ENCODE measurements around the gene C1QC. TPM values are rescaled to one million over a fixed set of nuclear protein-coding genes. Genes with fewer than 3 reads are reported as not detected.

C1QC gene
- total RNA-seq, 1 experiment from 2014 or later = 0.59 TPM

GRCh38 chr1:22628698-22629444, 14.6 kb upstream of the C1QC start (continued):
- no peak for TF ChIP-seq ZBTB33 (IDR thresholded peaks at IDR 0.05; ENCODE audit: extremely low read depth, insufficient replicate concordance, low read length)
- no peak for TF ChIP-seq POLR2AphosphoS5 (IDR thresholded peaks at IDR 0.05; ENCODE audit: low read depth, low read length)
- TF ChIP-seq MAX (IDR thresholded peaks at IDR 0.05) = no peak
- TF ChIP-seq SRF (IDR thresholded peaks at IDR 0.05; ENCODE audit: low read depth) = no peak
- no peak for TF ChIP-seq CBX3 (IDR thresholded peaks at IDR 0.05; ENCODE audit: low read depth)
- TF ChIP-seq SP1 (IDR thresholded peaks at IDR 0.05; ENCODE audit: low read depth) = no peak
- no peak for TF ChIP-seq SIN3A (IDR thresholded peaks at IDR 0.05; ENCODE audit: low read depth)

- Histone ChIP-seq H3K27me3 (ENCODE audit: insufficient read depth, low read length) (peaks cover 21% of the 10 kb centered on the region; the same call in 1 of the 2 replicates), H3K79me2 (ENCODE audit: insufficient read depth, low read length) (no peaks in the 10 kb centered on the region), H3K4me2 (ENCODE audit: low read length) (no peak overlapping the region), H2AFZ (ENCODE audit: low read depth, low read length, poor library complexity, severe bottlenecking) (no peak overlapping the region), H3K4me3 (replicated peaks in 1 of 2; ENCODE audit: low read depth in 1 of 2, low read length in 2 of 2) (no peak overlapping the region), H3K27ac (ENCODE audit: low read depth, low read length) (no peak overlapping the region), H3K9me3 (ENCODE audit: control insufficient read depth in 1 of 2, insufficient read depth in 1 of 2, low read depth in 1 of 2, low read length in 2 of 2) (no peaks in the 10 kb centered on the region), H3K9ac (ENCODE audit: low read length) (no peak overlapping the region), H4K20me1 (ENCODE audit: insufficient read depth) (no peaks in the 10 kb centered on the region), H3K4me1 (ENCODE audit: control insufficient read depth in 1 of 2, insufficient read depth in 2 of 2, low read length in 2 of 2) (no peaks in the 10 kb centered on the region), H3K9me2 (ENCODE audit: insufficient read depth) (no peaks in the 10 kb centered on the region), H3K36me3 (ENCODE audit: control insufficient read depth in 1 of 2, insufficient read depth in 2 of 2, low read length in 2 of 2) (no peaks in the 10 kb centered on the region)
- TF ChIP-seq CTCF (IDR thresholded peaks at IDR 0.05 in 2 of 3, conservative IDR thresholded peaks at IDR 0.05 in 1 of 3; ENCODE audit: borderline replicate concordance in 1 of 3, insufficient read depth in 1 of 3, low read depth in 2 of 3, low read length in 2 of 3) (no peak), RAD21 (IDR thresholded peaks at IDR 0.05; ENCODE audit: low read depth) (no peak), ZBTB33 (IDR thresholded peaks at IDR 0.05; ENCODE audit: extremely low read depth, insufficient replicate concordance, low read length) (no peak), TCF7L2 (IDR thresholded peaks at IDR 0.05; ENCODE audit: borderline replicate concordance, extremely low read depth, insufficient read depth, insufficient read length) (no peak), SRF (IDR thresholded peaks at IDR 0.05; ENCODE audit: low read depth) (no peak), CEBPB (IDR thresholded peaks at IDR 0.05; ENCODE audit: low read depth) (no peak), POLR2AphosphoS5 (IDR thresholded peaks at IDR 0.05; ENCODE audit: low read depth, low read length) (no peak), JUND (IDR thresholded peaks at IDR 0.05) (no peak), POLR2A (IDR thresholded peaks at IDR 0.05; ENCODE audit: borderline replicate concordance, extremely low read depth, insufficient read depth, insufficient read length) (no peak), EGR1 (IDR thresholded peaks at IDR 0.05; ENCODE audit: low read depth) (no peak), MAX (IDR thresholded peaks at IDR 0.05) (no peak), CBX3 (IDR thresholded peaks at IDR 0.05; ENCODE audit: low read depth) (no peak), YY1 (IDR thresholded peaks at IDR 0.05; ENCODE audit: extremely low read depth, insufficient replicate concordance, low read depth, low read length) (no peak), ELF1 (IDR thresholded peaks at IDR 0.05; ENCODE audit: borderline replicate concordance, low read depth) (no peak), FOSL1 (IDR thresholded peaks at IDR 0.05; ENCODE audit: low read depth) (no peak)
- intact Hi-C loops (cut with micrococcal nuclease) = loop anchor here (10.0 kb wide), 1 partner anchor 105 kb away; no protein-coding TSS in a partner anchor
- no TSS peak for BruUV-seq (replicated peaks)
- POLR2A ChIA-PET = no interaction called here
- DNase-seq (ENCODE audit: low read depth, low spot score) (no peak), ATAC-seq (no peak)
- RAD21 ChIA-PET (ENCODE audit: low non-redundant PET in 1 of 2, low total read pairs in 2 of 2, uncharacterized antibody in 2 of 2, unreplicated experiment in 2 of 2) = no interaction called here
- CTCF ChIA-PET = no interaction called here
Observed at GRCh38 chr1:22629886-22630285, 13.5 kb upstream of the C1QC start.
